Neural cell (in vitro differentiated cells): Measurements from ENCODE around the gene TCF25. TPM values are rescaled to one million over a fixed set of nuclear protein-coding genes. Genes with fewer than 3 reads are reported as not detected.

Experiments used
- H2AFZ ChIP-seq: fragments of 200-600, 300-800 bp; sonication (generic), shearing (Covaris generic); 2 replicates; pipeline ENCODE4 v1.6.0; 2014; ENCODE audit warnings: low read depth, mild to moderate bottlenecking, antibody characterized with exemption, low read length, moderate library complexity
- H3F3A ChIP-seq: fragments of 200-600 bp; shearing (Covaris generic); 2 replicates; pipeline ENCODE4 v1.6.1; 2016; ENCODE audit warnings: mild to moderate bottlenecking, moderate library complexity, mixed read lengths, antibody characterized with exemption, low read length; ENCODE audit not compliant: insufficient read depth, poor library complexity, severe bottlenecking
- H3K27ac ChIP-seq: fragments of 200-600, 300-800 bp; sonication (generic), shearing (Covaris generic); 2 replicates; pipeline ENCODE4 v1.5.1; 2014; ENCODE audit warnings: mild to moderate bottlenecking, low read length, moderate library complexity
- H3K27me3 ChIP-seq: fragments of 300-800, 200-600 bp; sonication (generic), shearing (Covaris generic); 2 replicates; pipeline ENCODE4 v1.6.0; 2014; ENCODE audit warnings: mild to moderate bottlenecking, low read depth, low read length, moderate library complexity; ENCODE audit not compliant: insufficient read depth
- H3K36me3 ChIP-seq: fragments of 300-800, 200-600 bp; sonication (generic), shearing (Covaris generic); 2 replicates; pipeline ENCODE4 v1.5.1; 2014; ENCODE audit warnings: mild to moderate bottlenecking, antibody characterized with exemption, low read length, moderate library complexity; ENCODE audit not compliant: insufficient read depth
- H3K4me2 ChIP-seq: fragments of 300-800, 200-600 bp; sonication (generic), shearing (Covaris generic); 2 replicates; pipeline ENCODE4 v1.6.0; 2014; ENCODE audit warnings: mild to moderate bottlenecking, low read length
- H3K4me3 ChIP-seq: fragments of 300-800, 200-600 bp; sonication (generic), shearing (Covaris generic); 2 replicates; pipeline ENCODE4 v1.5.1; 2014; ENCODE audit warnings: mild to moderate bottlenecking, low read length, moderate library complexity
- H3K79me2 ChIP-seq: fragments of 200-600 bp; shearing (Covaris generic); replicated peaks from 2 replicates; pipeline ENCODE4 v1.6.0; 2014; ENCODE audit warnings: mild to moderate bottlenecking, low read length, moderate library complexity; ENCODE audit not compliant: insufficient read depth
- H3K9ac ChIP-seq: fragments of 300-800, 200-600 bp; sonication (generic), shearing (Covaris generic); 2 replicates; pipeline ENCODE4 v1.6.1; 2016; ENCODE audit warnings: mild to moderate bottlenecking, low read length, mixed read lengths
- H3K9me2 ChIP-seq: fragments of 200-600 bp; shearing (Covaris generic); 2 replicates; pipeline ENCODE4 v1.6.1; 2016; ENCODE audit warnings: mild to moderate bottlenecking, low read length, mixed read lengths; ENCODE audit not compliant: insufficient read depth
- H3K9me3 ChIP-seq: fragments of 200-600, 300-800 bp; sonication (generic), shearing (Covaris generic); 2 replicates; pipeline ENCODE4 v1.6.1; 2016; ENCODE audit warnings: mild to moderate bottlenecking, mixed run types, low read length, moderate library complexity, mixed read lengths
- H4K20me1 ChIP-seq: fragments of 200-600 bp; shearing (Covaris generic); 2 replicates; pipeline ENCODE4 v1.6.1; 2016; ENCODE audit warnings: mild to moderate bottlenecking, mixed run types; ENCODE audit not compliant: insufficient read depth
- CTCF ChIP-seq: fragments of 450-650 bp; IDR thresholded peaks from 2 replicates; pipeline ENCODE4 v1.5.1; 2014; ENCODE audit warnings: antibody characterized with exemption, mild to moderate bottlenecking, moderate library complexity; ENCODE audit not compliant: poor library complexity, severe bottlenecking
- EP300 ChIP-seq: fragments of 450-650 bp; conservative IDR thresholded peaks from 2 replicates; pipeline ENCODE4 v1.6.1; 2014; ENCODE audit warnings: antibody characterized with exemption, mild to moderate bottlenecking, moderate library complexity; ENCODE audit not compliant: poor library complexity, severe bottlenecking
- EZH2 ChIP-seq: fragments of 200-600, 300-800 bp; shearing (Covaris generic), sonication (generic); IDR thresholded peaks from 2 replicates; pipeline ENCODE4 v1.6.1; 2014; ENCODE audit warnings: antibody characterized with exemption, low read length, borderline replicate concordance, mild to moderate bottlenecking; ENCODE audit not compliant: insufficient read depth, poor library complexity, severe bottlenecking
- MXI1 ChIP-seq: fragments of 450-650 bp; conservative IDR thresholded peaks from 2 replicates; pipeline ENCODE4 v1.6.1; 2014; ENCODE audit warnings: antibody characterized with exemption, mild to moderate bottlenecking; ENCODE audit not compliant: poor library complexity, severe bottlenecking
- POLR2AphosphoS5 ChIP-seq: IDR thresholded peaks from 2 replicates; pipeline ENCODE4 v1.6.1; 2012
- RAD21 ChIP-seq: fragments of 450-650 bp; conservative IDR thresholded peaks from 2 replicates; pipeline ENCODE4 v1.6.1; 2014; ENCODE audit warnings: antibody characterized with exemption, mild to moderate bottlenecking, moderate library complexity
- SMC3 ChIP-seq: fragments of 450-650 bp; conservative IDR thresholded peaks from 2 replicates; pipeline ENCODE4 v1.6.1; 2014; ENCODE audit warnings: antibody characterized with exemption, mild to moderate bottlenecking, moderate library complexity; ENCODE audit not compliant: poor library complexity
- TAF1 ChIP-seq: IDR thresholded peaks from 2 replicates; pipeline ENCODE4 v1.6.1; 2012; ENCODE audit warnings: low read depth
- polyA plus RNA-seq: library from polyadenylated mRNA; depleted of rRNA; stranded (reverse); fragments of >200 nt; gene quantifications from 2 replicates; pipeline ENCODE4 v1.2.3, GENCODE V29; 2014
- TF ChIP-seq, protein P1 (sequence below): IDR thresholded peaks from 2 replicates; pipeline ENCODE4 v1.6.1; 2012; ENCODE audit warnings: borderline replicate concordance

Gene TCF25
- polyA plus RNA-seq, 1 donor from 2014 or later, result 200 TPM

DNA sequence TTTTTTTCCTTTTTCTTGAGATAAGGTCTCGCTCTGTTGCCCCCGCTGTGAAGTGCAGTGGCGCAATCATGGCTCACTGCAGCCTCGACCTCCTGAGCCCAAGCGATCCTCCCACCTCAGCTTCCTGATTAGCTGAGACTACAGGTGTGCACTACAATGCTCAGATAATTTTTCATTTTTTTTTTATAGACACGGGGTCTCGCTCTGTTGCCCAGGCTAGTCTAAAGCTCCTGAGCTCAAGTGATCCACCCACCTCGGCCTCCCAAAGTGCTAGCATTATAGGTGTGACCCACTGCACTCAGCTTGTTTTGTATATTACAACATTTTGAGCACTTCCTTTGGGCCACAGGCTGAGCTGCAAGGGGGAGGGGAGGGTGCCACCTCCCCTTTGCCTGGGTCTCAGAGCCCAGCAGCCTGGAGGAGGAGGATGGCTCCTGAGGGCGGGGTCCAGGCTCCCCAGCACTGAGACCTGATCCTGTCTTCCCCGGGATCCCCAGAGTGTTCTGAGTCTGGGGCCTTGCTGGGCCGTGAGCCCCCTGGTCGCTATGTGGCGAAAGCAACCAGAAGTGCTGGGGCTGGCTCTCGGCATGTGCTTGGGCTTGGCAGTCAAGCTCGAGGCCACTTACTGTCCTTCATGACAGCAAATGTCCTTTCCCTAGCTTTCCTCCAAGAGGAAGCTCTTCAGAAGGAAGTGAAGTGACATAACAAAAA is 83.3 kb downstream of the TCF25 start:
- no peak overlapping the region for H2AFZ ChIP-seq
- no peak overlapping the region for H3K4me2 ChIP-seq

GRCh38 chr16:89957216-89957785 is 83.9 kb downstream of the TCF25 start:
- H3K9me3 ChIP-seq, result no peaks in the 10 kb centered on the region
- no peak overlapping the region for H3K4me3 ChIP-seq
- no peaks in the 10 kb centered on the region for H3K27me3 ChIP-seq
- no peak overlapping the region for H3K4me2 ChIP-seq
- no peaks in the 10 kb centered on the region for H3K9me2 ChIP-seq
- H3F3A ChIP-seq, result no peaks in the 10 kb centered on the region
- H2AFZ ChIP-seq, result no peak overlapping the region
- H3K36me3 ChIP-seq, result no peaks in the 10 kb centered on the region
- no peaks in the 10 kb centered on the region for H3K79me2 ChIP-seq
- no peak overlapping the region for H3K27ac ChIP-seq
- H3K9ac ChIP-seq, result no peak overlapping the region
- no peaks in the 10 kb centered on the region for H4K20me1 ChIP-seq
- TF ChIP-seq EZH2 (no peak), CTCF (no peak), MXI1 (no peak), POLR2AphosphoS5 (no peak), SMC3 (no peak), TAF1 (no peak)
- TF ChIP-seq, protein P1, sequence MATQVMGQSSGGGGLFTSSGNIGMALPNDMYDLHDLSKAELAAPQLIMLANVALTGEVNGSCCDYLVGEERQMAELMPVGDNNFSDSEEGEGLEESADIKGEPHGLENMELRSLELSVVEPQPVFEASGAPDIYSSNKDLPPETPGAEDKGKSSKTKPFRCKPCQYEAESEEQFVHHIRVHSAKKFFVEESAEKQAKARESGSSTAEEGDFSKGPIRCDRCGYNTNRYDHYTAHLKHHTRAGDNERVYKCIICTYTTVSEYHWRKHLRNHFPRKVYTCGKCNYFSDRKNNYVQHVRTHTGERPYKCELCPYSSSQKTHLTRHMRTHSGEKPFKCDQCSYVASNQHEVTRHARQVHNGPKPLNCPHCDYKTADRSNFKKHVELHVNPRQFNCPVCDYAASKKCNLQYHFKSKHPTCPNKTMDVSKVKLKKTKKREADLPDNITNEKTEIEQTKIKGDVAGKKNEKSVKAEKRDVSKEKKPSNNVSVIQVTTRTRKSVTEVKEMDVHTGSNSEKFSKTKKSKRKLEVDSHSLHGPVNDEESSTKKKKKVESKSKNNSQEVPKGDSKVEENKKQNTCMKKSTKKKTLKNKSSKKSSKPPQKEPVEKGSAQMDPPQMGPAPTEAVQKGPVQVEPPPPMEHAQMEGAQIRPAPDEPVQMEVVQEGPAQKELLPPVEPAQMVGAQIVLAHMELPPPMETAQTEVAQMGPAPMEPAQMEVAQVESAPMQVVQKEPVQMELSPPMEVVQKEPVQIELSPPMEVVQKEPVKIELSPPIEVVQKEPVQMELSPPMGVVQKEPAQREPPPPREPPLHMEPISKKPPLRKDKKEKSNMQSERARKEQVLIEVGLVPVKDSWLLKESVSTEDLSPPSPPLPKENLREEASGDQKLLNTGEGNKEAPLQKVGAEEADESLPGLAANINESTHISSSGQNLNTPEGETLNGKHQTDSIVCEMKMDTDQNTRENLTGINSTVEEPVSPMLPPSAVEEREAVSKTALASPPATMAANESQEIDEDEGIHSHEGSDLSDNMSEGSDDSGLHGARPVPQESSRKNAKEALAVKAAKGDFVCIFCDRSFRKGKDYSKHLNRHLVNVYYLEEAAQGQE, result no peak

More for the DNA sequence above, 83.3 kb downstream of the TCF25 start:
- Histone ChIP-seq H3K27me3 (no peaks in the 10 kb centered on the region), H3K9ac (no peak overlapping the region), H3K9me3 (no peaks in the 10 kb centered on the region), H3F3A (no peaks in the 10 kb centered on the region), H3K27ac (no peak overlapping the region), H3K79me2 (no peaks in the 10 kb centered on the region), H3K4me3 (no peak overlapping the region), H3K36me3 (no peaks in the 10 kb centered on the region), H4K20me1 (no peaks in the 10 kb centered on the region), H3K9me2 (no peaks in the 10 kb centered on the region)
- TF ChIP-seq MXI1 (no peak), EZH2 (no peak), TAF1 (no peak), SMC3 (no peak), CTCF (no peak), EP300 (no peak), POLR2AphosphoS5 (no peak), RAD21 (no peak)
- TF ChIP-seq, protein P1, result no peak
